Measurements from ENCODE around the gene FBXO9. TPM values are rescaled to one million over a fixed set of nuclear protein-coding genes. Genes with fewer than 3 reads are reported as not detected.

FBXO9 gene
- total RNA-seq, 1 experiment from 2014 or later, result 71.0 TPM

DNA sequence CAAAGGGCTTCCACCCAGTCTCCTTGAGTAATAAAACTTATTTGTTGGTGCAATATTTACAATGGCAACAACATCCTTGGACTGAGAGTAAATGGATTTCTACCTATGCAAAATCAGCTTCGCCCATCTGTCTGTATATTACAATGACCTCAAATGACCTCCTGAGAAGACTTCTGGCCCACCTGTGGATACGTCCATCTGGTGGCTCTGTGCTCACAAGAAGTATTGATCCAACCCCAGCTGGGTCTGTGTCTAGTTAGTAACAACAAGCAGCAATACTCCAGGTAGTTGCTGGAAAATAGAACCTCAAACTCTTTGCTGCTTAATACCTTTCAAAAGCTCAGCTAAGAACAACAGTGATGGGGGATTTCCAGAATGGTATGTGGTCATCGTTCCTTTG is 35.4 kb upstream of the FBXO9 start:
- Histone ChIP-seq H3K27ac (ENCODE audit: low read depth, low read length) (no peak overlapping the region), H3K9me2 (ENCODE audit: insufficient read depth) (no peaks in the 10 kb centered on the region), H3K36me3 (ENCODE audit: control insufficient read depth in 1 of 2, insufficient read depth in 2 of 2, low read length in 2 of 2) (no peaks in the 10 kb centered on the region), H3K9ac (ENCODE audit: low read length) (no peak overlapping the region), H3K4me1 (ENCODE audit: control insufficient read depth in 1 of 2, insufficient read depth in 2 of 2, low read length in 2 of 2) (no peaks in the 10 kb centered on the region), H3K27me3 (ENCODE audit: insufficient read depth, low read length) (no peaks in the 10 kb centered on the region), H2AFZ (ENCODE audit: low read depth, low read length, poor library complexity, severe bottlenecking) (no peak overlapping the region), H3K9me3 (ENCODE audit: control insufficient read depth in 1 of 2, insufficient read depth in 1 of 2, low read depth in 1 of 2, low read length in 2 of 2) (no peaks in the 10 kb centered on the region), H3K4me3 (replicated peaks in 1 of 2; ENCODE audit: low read depth in 1 of 2, low read length in 2 of 2) (no peak overlapping the region), H3K79me2 (ENCODE audit: insufficient read depth, low read length) (no peaks in the 10 kb centered on the region), H3K4me2 (ENCODE audit: low read length) (no peak overlapping the region), H4K20me1 (ENCODE audit: insufficient read depth) (no peaks in the 10 kb centered on the region)
- TF ChIP-seq TCF7L2 (IDR thresholded peaks at IDR 0.05; ENCODE audit: borderline replicate concordance, extremely low read depth, insufficient read depth, insufficient read length) (no peak), ELF1 (IDR thresholded peaks at IDR 0.05; ENCODE audit: borderline replicate concordance, low read depth) (no peak), ZBTB33 (IDR thresholded peaks at IDR 0.05; ENCODE audit: extremely low read depth, insufficient replicate concordance, low read length) (no peak), EZH2phosphoT487 (IDR thresholded peaks at IDR 0.05; ENCODE audit: borderline replicate concordance) (no peak), ZNF274 (IDR thresholded peaks at IDR 0.05; ENCODE audit: low read depth, low read length) (no peak), JUND (IDR thresholded peaks at IDR 0.05) (no peak), EGR1 (IDR thresholded peaks at IDR 0.05; ENCODE audit: low read depth) (no peak), CEBPB (IDR thresholded peaks at IDR 0.05; ENCODE audit: low read depth) (no peak)
- DNase-seq (ENCODE audit: low read depth, low spot score) (no peak), ATAC-seq (no peak)
- intact Hi-C loops (cut with micrococcal nuclease), result no loop called here
- POLR2A ChIA-PET, result no interaction called here
- CTCF ChIA-PET, result no interaction called here
- no TSS peak for BruUV-seq (replicated peaks)
- RAD21 ChIA-PET (ENCODE audit: low non-redundant PET in 1 of 2, low total read pairs in 2 of 2, uncharacterized antibody in 2 of 2, unreplicated experiment in 2 of 2), result no interaction called here

GRCh38 chr6:53031281-53031680 is 33.9 kb upstream of the FBXO9 start:
- Histone ChIP-seq H3K9ac (ENCODE audit: low read length) (no peak overlapping the region), H2AFZ (ENCODE audit: low read depth, low read length, poor library complexity, severe bottlenecking) (no peak overlapping the region), H3K27ac (ENCODE audit: low read depth, low read length) (no peak overlapping the region), H3K4me1 (ENCODE audit: control insufficient read depth in 1 of 2, insufficient read depth in 2 of 2, low read length in 2 of 2) (peaks cover 0 to 8% of the 10 kb centered on the region in 2 experiments; a peak in 2 of 4 replicates), H3K4me2 (ENCODE audit: low read length) (no peak overlapping the region), H3K36me3 (ENCODE audit: control insufficient read depth in 1 of 2, insufficient read depth in 2 of 2, low read length in 2 of 2) (no peaks in the 10 kb centered on the region), H3K79me2 (ENCODE audit: insufficient read depth, low read length) (no peaks in the 10 kb centered on the region), H4K20me1 (ENCODE audit: insufficient read depth) (no peaks in the 10 kb centered on the region), H3K9me3 (ENCODE audit: control insufficient read depth in 1 of 2, insufficient read depth in 1 of 2, low read depth in 1 of 2, low read length in 2 of 2) (no peaks in the 10 kb centered on the region), H3K4me3 (replicated peaks in 1 of 2; ENCODE audit: low read depth in 1 of 2, low read length in 2 of 2) (no peak overlapping the region), H3K27me3 (ENCODE audit: insufficient read depth, low read length) (no peaks in the 10 kb centered on the region), H3K9me2 (ENCODE audit: insufficient read depth) (no peaks in the 10 kb centered on the region)
- CTCF ChIA-PET, result no interaction called here
- no peak for TF ChIP-seq YY1 (IDR thresholded peaks at IDR 0.05; ENCODE audit: extremely low read depth, insufficient replicate concordance, low read depth, low read length)
- intact Hi-C loops (cut with micrococcal nuclease), result no loop called here
- RAD21 ChIA-PET (ENCODE audit: low non-redundant PET in 1 of 2, low total read pairs in 2 of 2, uncharacterized antibody in 2 of 2, unreplicated experiment in 2 of 2), result no interaction called here
- POLR2A ChIA-PET, result no interaction called here
- no TSS peak for BruUV-seq (replicated peaks)
- ATAC-seq, result no peak
- DNase-seq (ENCODE audit: low read depth, low spot score), result no peak

All from HCT116 (cell line).